HPDE6-E6E7 (cell line): ENCODE measurements around the gene MED7.

Experiments used
- DNase-seq: peaks from one replicate; pipeline ENCODE4 v3.0.0; 2011; ENCODE audit warnings: missing footprints; ENCODE audit errors: extremely low spot score

Gene MED7

GRCh38 chr5:157106630-157107461 is 35.8 kb downstream of the MED7 start:
- DNase-seq: no peak

GRCh38 chr5:157100140-157100679 is 42.5 kb downstream of the MED7 start:
- no peak for DNase-seq

DNA sequence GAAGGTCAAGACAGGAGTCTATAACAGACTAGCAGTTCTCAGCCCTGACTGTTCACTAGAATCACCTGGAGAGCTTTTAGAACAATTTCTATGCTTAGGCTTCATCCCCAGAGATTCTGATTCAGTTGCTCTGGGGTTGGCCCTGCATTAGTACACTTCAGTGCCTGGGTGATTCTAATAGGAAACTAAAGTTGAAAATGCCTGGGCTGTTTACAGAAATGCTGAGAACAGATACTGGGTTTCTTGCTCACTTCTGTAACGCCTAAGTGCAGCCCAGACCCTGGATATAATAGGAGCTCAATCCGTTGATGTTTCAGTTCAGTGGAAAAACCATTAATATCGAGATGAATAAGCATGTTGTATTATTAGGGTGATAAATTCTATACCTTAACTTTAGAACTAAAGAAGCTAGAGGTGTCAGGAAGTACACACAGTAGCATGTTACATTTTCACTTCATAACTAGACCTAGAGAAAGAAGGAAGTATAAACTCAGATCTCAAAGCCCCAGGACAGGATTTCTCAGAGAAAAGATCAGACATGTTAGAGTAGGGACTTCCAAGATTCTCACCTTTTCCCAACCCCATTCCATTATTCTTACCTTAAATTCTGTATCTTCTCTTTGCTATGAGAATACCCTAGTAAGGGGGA is 54.2 kb downstream of the MED7 start:
- DNase-seq: no peak
